ENCODE results near the gene SAV1. TPM values are rescaled to one million over a fixed set of nuclear protein-coding genes. Genes with fewer than 3 reads are reported as not detected.

SAV1 gene
- total and polyA plus RNA-seq, 2 experiments from 2014 or later: 74.2 to 82.8 TPM

DNA sequence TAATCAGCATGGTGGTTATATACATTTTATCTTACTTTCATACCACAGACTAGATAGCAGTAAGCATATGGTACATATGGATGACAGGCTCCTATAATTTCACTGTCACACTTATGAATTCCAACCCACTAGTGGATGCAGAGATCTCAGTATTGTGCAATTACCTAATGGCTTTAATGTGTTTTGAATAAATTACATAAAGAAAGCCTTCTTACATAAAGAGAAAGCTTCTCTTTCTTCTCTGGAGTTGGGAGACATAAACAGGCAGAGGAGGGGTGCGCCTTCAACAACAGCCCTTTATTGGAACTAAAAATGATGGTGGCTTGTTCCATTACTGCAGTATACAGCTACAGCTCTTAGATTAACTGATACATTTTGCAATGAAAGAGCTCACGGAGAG lies 52.6 kb downstream of the SAV1 start (continued):
- TF ChIP-seq, protein P1, sequence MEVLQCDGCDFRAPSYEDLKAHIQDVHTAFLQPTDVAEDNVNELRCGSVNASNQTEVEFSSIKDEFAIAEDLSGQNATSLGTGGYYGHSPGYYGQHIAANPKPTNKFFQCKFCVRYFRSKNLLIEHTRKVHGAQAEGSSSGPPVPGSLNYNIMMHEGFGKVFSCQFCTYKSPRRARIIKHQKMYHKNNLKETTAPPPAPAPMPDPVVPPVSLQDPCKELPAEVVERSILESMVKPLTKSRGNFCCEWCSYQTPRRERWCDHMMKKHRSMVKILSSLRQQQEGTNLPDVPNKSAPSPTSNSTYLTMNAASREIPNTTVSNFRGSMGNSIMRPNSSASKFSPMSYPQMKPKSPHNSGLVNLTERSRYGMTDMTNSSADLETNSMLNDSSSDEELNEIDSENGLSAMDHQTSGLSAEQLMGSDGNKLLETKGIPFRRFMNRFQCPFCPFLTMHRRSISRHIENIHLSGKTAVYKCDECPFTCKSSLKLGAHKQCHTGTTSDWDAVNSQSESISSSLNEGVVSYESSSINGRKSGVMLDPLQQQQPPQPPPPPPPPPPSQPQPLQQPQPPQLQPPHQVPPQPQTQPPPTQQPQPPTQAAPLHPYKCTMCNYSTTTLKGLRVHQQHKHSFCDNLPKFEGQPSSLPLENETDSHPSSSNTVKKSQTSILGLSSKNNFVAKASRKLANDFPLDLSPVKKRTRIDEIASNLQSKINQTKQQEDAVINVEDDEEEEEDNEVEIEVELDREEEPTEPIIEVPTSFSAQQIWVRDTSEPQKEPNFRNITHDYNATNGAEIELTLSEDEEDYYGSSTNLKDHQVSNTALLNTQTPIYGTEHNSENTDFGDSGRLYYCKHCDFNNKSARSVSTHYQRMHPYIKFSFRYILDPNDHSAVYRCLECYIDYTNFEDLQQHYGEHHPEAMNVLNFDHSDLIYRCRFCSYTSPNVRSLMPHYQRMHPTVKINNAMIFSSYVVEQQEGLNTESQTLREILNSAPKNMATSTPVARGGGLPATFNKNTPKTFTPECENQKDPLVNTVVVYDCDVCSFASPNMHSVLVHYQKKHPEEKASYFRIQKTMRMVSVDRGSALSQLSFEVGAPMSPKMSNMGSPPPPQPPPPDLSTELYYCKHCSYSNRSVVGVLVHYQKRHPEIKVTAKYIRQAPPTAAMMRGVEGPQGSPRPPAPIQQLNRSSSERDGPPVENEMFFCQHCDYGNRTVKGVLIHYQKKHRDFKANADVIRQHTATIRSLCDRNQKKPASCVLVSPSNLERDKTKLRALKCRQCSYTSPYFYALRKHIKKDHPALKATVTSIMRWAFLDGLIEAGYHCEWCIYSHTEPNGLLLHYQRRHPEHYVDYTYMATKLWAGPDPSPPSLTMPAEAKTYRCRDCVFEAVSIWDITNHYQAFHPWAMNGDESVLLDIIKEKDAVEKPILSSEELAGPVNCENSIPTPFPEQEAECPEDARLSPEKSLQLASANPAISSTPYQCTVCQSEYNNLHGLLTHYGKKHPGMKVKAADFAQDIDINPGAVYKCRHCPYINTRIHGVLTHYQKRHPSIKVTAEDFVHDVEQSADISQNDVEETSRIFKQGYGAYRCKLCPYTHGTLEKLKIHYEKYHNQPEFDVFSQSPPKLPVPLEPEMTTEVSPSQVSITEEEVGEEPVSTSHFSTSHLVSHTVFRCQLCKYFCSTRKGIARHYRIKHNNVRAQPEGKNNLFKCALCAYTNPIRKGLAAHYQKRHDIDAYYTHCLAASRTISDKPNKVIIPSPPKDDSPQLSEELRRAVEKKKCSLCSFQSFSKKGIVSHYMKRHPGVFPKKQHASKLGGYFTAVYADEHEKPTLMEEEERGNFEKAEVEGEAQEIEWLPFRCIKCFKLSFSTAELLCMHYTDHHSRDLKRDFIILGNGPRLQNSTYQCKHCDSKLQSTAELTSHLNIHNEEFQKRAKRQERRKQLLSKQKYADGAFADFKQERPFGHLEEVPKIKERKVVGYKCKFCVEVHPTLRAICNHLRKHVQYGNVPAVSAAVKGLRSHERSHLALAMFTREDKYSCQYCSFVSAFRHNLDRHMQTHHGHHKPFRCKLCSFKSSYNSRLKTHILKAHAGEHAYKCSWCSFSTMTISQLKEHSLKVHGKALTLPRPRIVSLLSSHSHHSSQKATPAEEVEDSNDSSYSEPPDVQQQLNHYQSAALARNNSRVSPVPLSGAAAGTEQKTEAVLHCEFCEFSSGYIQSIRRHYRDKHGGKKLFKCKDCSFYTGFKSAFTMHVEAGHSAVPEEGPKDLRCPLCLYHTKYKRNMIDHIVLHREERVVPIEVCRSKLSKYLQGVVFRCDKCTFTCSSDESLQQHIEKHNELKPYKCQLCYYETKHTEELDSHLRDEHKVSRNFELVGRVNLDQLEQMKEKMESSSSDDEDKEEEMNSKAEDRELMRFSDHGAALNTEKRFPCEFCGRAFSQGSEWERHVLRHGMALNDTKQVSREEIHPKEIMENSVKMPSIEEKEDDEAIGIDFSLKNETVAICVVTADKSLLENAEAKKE (CRISPR knock-in tag; IDR thresholded peaks at IDR 0.05): no peak

GRCh38 chr14:50615056-50615455 lies 53.0 kb downstream of the SAV1 start:
- Histone ChIP-seq H3K36me3 (ENCODE audit: insufficient read depth) (no peaks in the 10 kb centered on the region), H3K9me2 (ENCODE audit: insufficient read depth) (no peaks in the 10 kb centered on the region), H3K27me3 (ENCODE audit: insufficient read depth) (no peaks in the 10 kb centered on the region), H3K4me1 (ENCODE audit: insufficient read depth) (no peaks in the 10 kb centered on the region), H3K27ac (ENCODE audit: low read depth) (no peak overlapping the region), H3K79me2 (replicated peaks; ENCODE audit: insufficient read depth) (no peaks in the 10 kb centered on the region), H2AFZ (no peak overlapping the region), H4K20me1 (replicated peaks; ENCODE audit: insufficient read depth) (no peaks in the 10 kb centered on the region), H3K4me3 (no peak overlapping the region), H3K4me2 (no peak overlapping the region), H3F3A (replicated peaks; ENCODE audit: low read depth) (no peaks in the 10 kb centered on the region)
- ATAC-seq: no peak
- no peaks in the 10 kb centered on the region for H3K4me1 Mint-ChIP-seq
- H3K27ac Mint-ChIP-seq: no peak overlapping the region
- DNase-seq (ENCODE audit: low spot score): no peak
- H3K27me3 Mint-ChIP-seq (ENCODE audit: insufficient read depth, low read depth, poor library complexity): no peaks in the 10 kb centered on the region
- no peaks in the 10 kb centered on the region for H3K36me3 Mint-ChIP-seq (ENCODE audit: low read depth)
- no peak overlapping the region for H3K4me3 Mint-ChIP-seq
- H3K9me3 Mint-ChIP-seq: no peaks in the 10 kb centered on the region
- TF ChIP-seq EZH2 (IDR thresholded peaks at IDR 0.05; ENCODE audit: low read depth, unreplicated experiment): no peak
- TF ChIP-seq ZNF114 (CRISPR knock-in tag; IDR thresholded peaks at IDR 0.05): no peak
- no peak for TF ChIP-seq POLR2AphosphoS5 (IDR thresholded peaks at IDR 0.05; ENCODE audit: low read depth)
- no peak for TF ChIP-seq NANOG (IDR thresholded peaks at IDR 0.05; ENCODE audit: borderline replicate concordance)
- TF ChIP-seq, protein P1 (CRISPR knock-in tag; IDR thresholded peaks at IDR 0.05): no peak
- no peak for TF ChIP-seq STAT1 (IDR thresholded peaks at IDR 0.05; ENCODE audit: unreplicated experiment)
- TF ChIP-seq ETS1 (IDR thresholded peaks at IDR 0.05): no peak
- TF ChIP-seq CREB1 (CRISPR knock-in tag; IDR thresholded peaks at IDR 0.05; ENCODE audit: low read depth): no peak

All from GM23338 (cell line).